Liver (tissue), 9 donors: Measurements from ENCODE around the gene MVB12B. TPM values are rescaled to one million over a fixed set of nuclear protein-coding genes. Genes with fewer than 3 reads are reported as not detected.

ENCODE experiments used
- DNase-seq: peaks from one replicate; pipeline ENCODE4 v3.0.0-alpha.2; 2017; ENCODE audit warnings: low spot score
- H3K27ac ChIP-seq, 2 donors: one replicate each; pipeline ENCODE4 v1.7.0; 2013; ENCODE audit warnings: inconsistent platforms in 2 of 2, low read length in 2 of 2, control low read depth in 1 of 2, low read depth in 1 of 2, mild to moderate bottlenecking in 1 of 2
- H3K27me3 ChIP-seq, 4 donors: one replicate each; pipeline versions ENCODE4 v1.6.1 to v1.7.0; 2013; ENCODE audit warnings: low read length in 3 of 4, inconsistent platforms in 1 of 4, mild to moderate bottlenecking in 1 of 4, moderate library complexity in 1 of 4; ENCODE audit not compliant: control insufficient read depth in 4 of 4, insufficient read depth in 4 of 4
- H3K36me3 ChIP-seq, 4 donors: one replicate each; pipeline versions ENCODE4 v1.6.1 to v1.7.0; 2013; ENCODE audit warnings: low read length in 3 of 4, mild to moderate bottlenecking in 3 of 4, low read depth in 1 of 4, moderate library complexity in 1 of 4; ENCODE audit not compliant: control insufficient read depth in 4 of 4, insufficient read depth in 3 of 4
- H3K4me1 ChIP-seq, 4 donors: one replicate each; pipeline versions ENCODE4 v1.6.1 to v1.7.0; 2013; ENCODE audit warnings: low read length in 3 of 4, mild to moderate bottlenecking in 3 of 4, moderate library complexity in 1 of 4; ENCODE audit not compliant: control insufficient read depth in 4 of 4, insufficient read depth in 4 of 4
- H3K4me3 ChIP-seq, 3 donors: one replicate each; pipeline versions ENCODE4 v1.6.1 to v1.7.0; 2013; ENCODE audit warnings: low read length in 3 of 3, control low read depth in 1 of 3, low read depth in 1 of 3, mild to moderate bottlenecking in 1 of 3
- H3K9ac ChIP-seq, 2 donors: one replicate each; pipeline ENCODE4 v1.7.0; 2013; ENCODE audit warnings: low read length in 2 of 2, mild to moderate bottlenecking in 2 of 2, moderate library complexity in 2 of 2, control low read depth in 1 of 2, low read depth in 1 of 2
- H3K9me3 ChIP-seq, 4 donors: one replicate each; pipeline versions ENCODE4 v1.6.1 to v1.7.0; 2013; ENCODE audit warnings: low read length in 3 of 4; ENCODE audit not compliant: control insufficient read depth in 4 of 4
- FOXA1 ChIP-seq: IDR thresholded peaks from 2 replicates; pipeline ENCODE4 v1.6.1; 2016; ENCODE audit warnings: antibody characterized with exemption
- HNF4A ChIP-seq, 2 donors: conservative IDR thresholded peaks; 2 replicates each; pipeline ENCODE4 v1.6.1; 2016; ENCODE audit warnings: antibody characterized with exemption in 2 of 2, mild to moderate bottlenecking in 2 of 2
- JUND ChIP-seq, 2 donors: IDR thresholded peaks; 2 replicates each; pipeline ENCODE4 v1.6.1; 2016; ENCODE audit warnings: antibody characterized with exemption in 2 of 2
- MAX ChIP-seq: IDR thresholded peaks from 2 replicates; pipeline ENCODE4 v1.6.1; 2016; ENCODE audit warnings: antibody characterized with exemption
- NR2F2 ChIP-seq: IDR thresholded peaks from 2 replicates; pipeline ENCODE4 v1.6.1; 2016; ENCODE audit warnings: antibody characterized with exemption
- REST ChIP-seq: IDR thresholded peaks from 2 replicates; pipeline ENCODE4 v1.6.1; 2016; ENCODE audit warnings: antibody characterized with exemption, mild to moderate bottlenecking
- WGBS: extraction: QIAGEN DNeasy Blood & Tissue Kit; methylation state at CpG from one replicate; pipeline ENCODE4 v1.1.7; 2013; 5-methylcytosine and 5-hydroxymethylcytosine counted together
- polyA plus RNA-seq, 2 donors: library from polyadenylated mRNA; stranded (reverse) in 1 of 2; unstranded in 1 of 2; fragments of 200-250 nt in 1 of 2; fragments of >200 nt in 1 of 2; fragmentation: Nextera tagmentation in 1 of 2; extraction: Ambion mirVana in 1 of 2; gene quantifications; one replicate each; pipeline versions ENCODE4 v1.2.1 to v1.2.3, GENCODE V29; 2013 to 2015
- total RNA-seq, 2 donors: library from RNA; depleted of rRNA; stranded (reverse); fragments of >200 nt; gene quantifications; one replicate each; pipeline ENCODE4 v1.2.3, GENCODE V29; 2014
- TF ChIP-seq, protein P1 (sequence below): IDR thresholded peaks from 2 replicates; pipeline ENCODE4 v1.6.1; 2016; ENCODE audit warnings: antibody characterized with exemption
- TF ChIP-seq, protein P2 (sequence below): IDR thresholded peaks from 2 replicates; pipeline ENCODE4 v1.6.1; 2016; ENCODE audit warnings: antibody characterized with exemption
- donor health status: healthy.
- donor health status: healthy.
- donor health status: healthy.
- donor health status: healthy.
- donor health status: healthy.

The MVB12B gene
- total and polyA plus RNA-seq, 4 donors, result 5.3 to 12.4 (median 8.4) TPM

- no peak for TF ChIP-seq REST
- no peak for TF ChIP-seq HNF4A (conservative IDR thresholded peaks at IDR 0.05)
These were observed 205.0 kb downstream of the MVB12B start (continued) for GRCh38 chr9:126531591-126531990.

- no peak for DNase-seq
- no peak for TF ChIP-seq JUND (IDR thresholded peaks at IDR 0.05)
- H3K36me3 ChIP-seq, result no peaks in the 10 kb centered on the region
- 81% methylated on average over 9 of the region's 9 CpGs for WGBS
- no peak overlapping the region for H3K4me3 ChIP-seq
- no peaks in the 10 kb centered on the region for H3K9me3 ChIP-seq
- no peak overlapping the region for H3K9ac ChIP-seq
- H3K27me3 ChIP-seq, result no peaks in the 10 kb centered on the region
- H3K27ac ChIP-seq, result no peak overlapping the region
- H3K4me1 ChIP-seq, result peaks cover 0 to 6% (median 2%) of the 10 kb centered on the region in 4 donors
These were observed 205.4 kb downstream of the MVB12B start for GRCh38 chr9:126532019-126532462.

DNA sequence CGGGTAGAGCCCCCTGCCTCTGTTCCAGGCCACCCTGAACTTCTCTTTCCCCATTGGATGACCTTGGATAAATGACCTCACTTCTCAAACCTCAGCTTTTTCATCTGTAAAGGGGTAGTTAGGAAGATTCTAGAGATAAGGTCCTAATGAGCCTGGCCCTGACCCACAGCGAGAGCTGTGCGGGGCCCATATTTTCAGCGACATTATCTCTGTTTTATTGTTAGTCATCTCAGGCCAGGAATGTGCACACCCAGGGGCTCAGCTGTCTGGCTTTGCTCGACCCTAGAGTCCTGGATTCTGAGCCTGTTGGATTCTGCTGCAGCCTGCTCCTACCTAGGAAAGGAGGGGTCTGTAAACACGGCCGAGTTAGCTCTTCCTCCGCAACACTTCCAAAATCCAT is 205.9 kb downstream of the MVB12B start:
- Histone ChIP-seq H3K4me1 (peaks cover 0 to 2% (median under 1%) of the 10 kb centered on the region in 4 donors), H3K4me3 (no peak overlapping the region), H3K9me3 (no peaks in the 10 kb centered on the region), H3K27me3 (no peaks in the 10 kb centered on the region), H3K36me3 (no peaks in the 10 kb centered on the region), H3K27ac (no peak overlapping the region), H3K9ac (no peak overlapping the region)
- TF ChIP-seq MAX (no peak), FOXA1 (no peak), NR2F2 (no peak), JUND (IDR thresholded peaks at IDR 0.05) (no peak)
- TF ChIP-seq, protein P1, sequence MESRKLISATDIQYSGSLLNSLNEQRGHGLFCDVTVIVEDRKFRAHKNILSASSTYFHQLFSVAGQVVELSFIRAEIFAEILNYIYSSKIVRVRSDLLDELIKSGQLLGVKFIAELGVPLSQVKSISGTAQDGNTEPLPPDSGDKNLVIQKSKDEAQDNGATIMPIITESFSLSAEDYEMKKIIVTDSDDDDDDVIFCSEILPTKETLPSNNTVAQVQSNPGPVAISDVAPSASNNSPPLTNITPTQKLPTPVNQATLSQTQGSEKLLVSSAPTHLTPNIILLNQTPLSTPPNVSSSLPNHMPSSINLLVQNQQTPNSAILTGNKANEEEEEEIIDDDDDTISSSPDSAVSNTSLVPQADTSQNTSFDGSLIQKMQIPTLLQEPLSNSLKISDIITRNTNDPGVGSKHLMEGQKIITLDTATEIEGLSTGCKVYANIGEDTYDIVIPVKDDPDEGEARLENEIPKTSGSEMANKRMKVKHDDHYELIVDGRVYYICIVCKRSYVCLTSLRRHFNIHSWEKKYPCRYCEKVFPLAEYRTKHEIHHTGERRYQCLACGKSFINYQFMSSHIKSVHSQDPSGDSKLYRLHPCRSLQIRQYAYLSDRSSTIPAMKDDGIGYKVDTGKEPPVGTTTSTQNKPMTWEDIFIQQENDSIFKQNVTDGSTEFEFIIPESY, result no peak
- TF ChIP-seq, protein P2, sequence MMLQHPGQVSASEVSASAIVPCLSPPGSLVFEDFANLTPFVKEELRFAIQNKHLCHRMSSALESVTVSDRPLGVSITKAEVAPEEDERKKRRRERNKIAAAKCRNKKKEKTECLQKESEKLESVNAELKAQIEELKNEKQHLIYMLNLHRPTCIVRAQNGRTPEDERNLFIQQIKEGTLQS, result no peak
- 81% methylated on average over 8 of the region's 8 CpGs for WGBS
- DNase-seq, result no peak
